ENCODE measurements around the gene SOX8.

The SOX8 gene

GRCh38 chr16:989354-989814, 7.8 kb downstream of the SOX8 start:
- no peak for DNase-seq

GRCh38 chr16:990516-991291, 9.1 kb downstream of the SOX8 start:
- DNase-seq, result no peak

DNA sequence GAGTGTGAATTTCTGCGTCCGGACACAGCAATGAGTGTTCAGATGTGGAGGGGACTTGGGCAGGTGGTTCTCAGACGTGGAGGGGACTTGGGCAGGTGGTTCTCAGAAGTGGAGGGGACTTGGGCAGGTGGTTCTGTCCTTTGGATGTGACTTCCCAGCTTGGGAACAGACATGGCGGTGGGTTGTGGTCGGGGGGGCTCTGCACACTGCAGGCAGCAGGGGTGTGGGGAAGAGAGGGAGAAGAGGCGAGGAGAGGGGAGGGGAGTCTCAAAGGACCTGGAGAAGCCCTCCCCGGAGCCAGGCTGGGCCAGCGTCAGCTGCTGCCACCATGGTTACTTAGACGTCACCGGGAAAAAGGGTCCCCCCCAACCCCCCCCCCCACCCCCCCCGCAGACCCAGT, 9.8 kb downstream of the SOX8 start:
- no peak for DNase-seq

- no peak for DNase-seq
These were observed 10.2 kb downstream of the SOX8 start for GRCh38 chr16:991773-992172.

DNA sequence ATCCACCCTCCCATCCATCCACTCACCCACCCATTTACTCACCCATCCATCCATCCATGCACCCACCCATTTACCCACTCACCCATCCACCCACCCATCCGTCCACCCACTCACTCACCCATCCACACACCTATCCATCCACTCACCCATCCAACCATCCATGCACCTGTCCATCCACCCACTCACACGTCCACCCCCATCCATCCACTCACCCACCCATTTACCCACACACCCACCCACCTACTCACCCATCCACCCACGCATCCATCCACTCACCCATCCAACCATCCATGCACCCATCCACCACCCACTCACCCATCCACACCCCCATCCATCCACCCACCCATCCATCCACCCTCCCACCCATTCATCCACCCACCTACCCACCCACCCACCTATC, 12.2 kb downstream of the SOX8 start:
- no peak for DNase-seq

- no peak for DNase-seq
These were observed 13.5 kb downstream of the SOX8 start for GRCh38 chr16:995087-995486.

DNA sequence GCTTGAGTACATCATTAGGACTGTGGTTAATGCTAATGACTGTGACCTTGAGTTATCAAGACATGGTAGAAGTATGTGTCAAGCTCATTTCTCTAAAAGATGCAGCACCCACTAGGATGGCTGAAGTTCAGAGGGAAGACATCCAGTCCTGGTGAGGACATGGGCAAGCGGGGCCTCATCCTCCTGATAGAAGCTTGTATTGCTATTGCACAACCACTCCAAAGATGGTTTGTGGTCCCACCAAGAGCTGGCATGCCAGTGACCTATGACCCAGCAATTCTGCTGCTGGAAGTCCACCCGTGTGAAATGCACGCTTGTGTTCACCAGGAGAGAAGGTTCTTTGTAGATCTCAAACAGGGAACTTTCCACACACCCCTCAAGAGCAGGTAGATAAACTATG, 14.2 kb downstream of the SOX8 start:
- DNase-seq, result no peak

DNA sequence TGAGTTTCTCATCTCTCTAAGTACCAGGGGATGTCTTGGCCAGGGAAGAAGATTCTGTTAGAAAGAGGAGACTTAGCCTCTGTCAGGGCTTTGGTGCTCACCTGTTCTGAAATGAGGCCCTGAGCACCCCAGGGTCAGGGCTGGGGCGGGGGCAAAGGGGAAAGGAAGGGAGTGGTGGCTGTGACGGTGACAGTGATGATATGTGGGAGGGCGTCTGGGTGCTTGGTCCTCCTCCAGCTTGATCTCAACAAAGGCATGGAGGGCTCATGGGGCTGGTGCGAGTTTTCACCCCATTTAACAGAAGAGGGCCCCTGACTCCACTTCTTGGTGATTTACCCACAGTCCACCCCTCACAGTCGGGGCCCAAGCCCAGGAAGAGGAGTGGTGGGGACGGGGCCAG, 15.1 kb downstream of the SOX8 start:
- DNase-seq, result no peak

- DNase-seq, result no peak
These were observed 16.0 kb downstream of the SOX8 start for GRCh38 chr16:997440-998051.

DNA sequence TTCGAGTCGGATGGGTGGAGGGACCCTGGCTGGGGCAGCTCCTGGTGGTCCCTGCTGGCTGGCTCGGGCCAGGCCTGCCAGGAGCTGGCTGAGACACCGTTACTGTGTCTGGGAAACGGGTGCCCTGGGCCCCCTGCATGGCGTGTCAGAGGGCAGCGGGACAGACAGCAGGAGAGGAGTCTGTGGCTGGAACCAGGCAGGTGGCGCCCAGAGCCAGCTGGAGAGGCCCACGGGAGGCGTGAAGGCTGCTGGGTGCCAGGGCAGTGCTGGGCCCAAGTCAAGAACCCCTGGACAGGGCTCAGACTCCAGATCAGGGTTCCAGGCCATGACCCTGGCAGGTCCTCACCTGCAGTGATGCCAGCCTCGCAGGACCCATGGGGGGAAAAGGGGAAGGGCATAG, 16.6 kb downstream of the SOX8 start:
- DNase-seq, result no peak

- DNase-seq, result no peak
These were observed 17.0 kb downstream of the SOX8 start for GRCh38 chr16:998615-999014.

DNA sequence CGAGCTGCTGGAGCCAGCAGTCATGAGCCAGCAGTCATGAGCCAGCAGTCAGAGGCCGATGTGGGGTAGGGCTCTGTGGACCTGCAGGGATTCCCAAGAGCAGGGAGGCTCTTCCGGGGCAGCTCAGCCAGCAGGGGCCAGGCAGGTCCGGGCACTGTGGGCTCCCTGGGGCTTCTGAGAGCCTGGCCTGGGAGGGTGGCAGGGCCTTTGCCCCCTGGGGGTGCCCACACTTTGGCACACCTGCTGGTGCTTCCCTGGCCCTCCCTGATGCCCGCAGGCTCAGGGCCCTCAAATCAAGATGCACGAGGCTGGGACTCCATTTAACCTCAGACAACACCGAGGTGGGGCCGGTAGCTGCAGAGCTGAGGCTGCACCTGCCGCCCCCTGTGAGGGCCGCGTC, 18.1 kb downstream of the SOX8 start:
- DNase-seq, result no peak

DNA sequence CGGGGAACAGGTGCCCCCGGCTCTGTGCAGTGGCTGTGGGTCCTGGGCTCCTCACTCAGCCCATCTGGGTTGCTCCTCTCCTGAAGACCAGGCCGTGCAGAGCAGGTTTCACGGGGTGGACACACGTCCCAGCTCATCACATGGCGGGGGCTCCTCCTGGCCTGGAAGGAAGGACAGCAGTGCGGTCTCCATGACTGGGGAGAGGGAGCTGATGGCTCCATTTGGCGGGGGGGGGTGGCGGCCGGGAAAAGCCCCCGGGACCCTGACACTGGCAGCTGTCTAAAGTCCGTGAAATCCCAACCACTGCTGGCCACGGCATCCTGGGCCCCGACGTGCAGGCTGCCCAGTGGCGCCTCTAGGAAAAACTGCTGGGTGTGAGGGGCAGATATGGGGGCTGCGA, 19.0 kb downstream of the SOX8 start:
- DNase-seq, result no peak

DNA sequence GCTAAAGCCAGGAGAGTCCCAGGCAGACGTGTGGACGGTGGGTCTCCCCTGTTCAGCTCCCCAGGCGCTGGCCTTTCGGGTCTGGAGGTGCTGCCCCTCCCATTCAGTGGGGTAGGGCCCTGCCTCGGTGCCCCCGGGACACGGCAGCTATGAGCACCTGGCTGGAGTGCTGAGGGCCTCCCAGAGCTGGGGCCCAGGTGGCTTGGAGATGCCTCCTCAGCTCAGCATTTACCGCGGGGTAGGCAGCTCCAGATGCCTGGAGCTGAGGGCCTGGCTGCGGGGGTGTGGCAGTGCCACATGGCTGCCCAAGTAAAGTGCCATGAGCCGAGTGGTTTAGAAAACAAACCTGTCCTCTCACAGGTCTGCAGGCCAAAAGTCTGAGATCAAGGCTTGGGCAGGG, 19.5 kb downstream of the SOX8 start:
- no peak for DNase-seq

- no peak for DNase-seq
These were observed 21.0 kb downstream of the SOX8 start for GRCh38 chr16:1002399-1003166.

DNA sequence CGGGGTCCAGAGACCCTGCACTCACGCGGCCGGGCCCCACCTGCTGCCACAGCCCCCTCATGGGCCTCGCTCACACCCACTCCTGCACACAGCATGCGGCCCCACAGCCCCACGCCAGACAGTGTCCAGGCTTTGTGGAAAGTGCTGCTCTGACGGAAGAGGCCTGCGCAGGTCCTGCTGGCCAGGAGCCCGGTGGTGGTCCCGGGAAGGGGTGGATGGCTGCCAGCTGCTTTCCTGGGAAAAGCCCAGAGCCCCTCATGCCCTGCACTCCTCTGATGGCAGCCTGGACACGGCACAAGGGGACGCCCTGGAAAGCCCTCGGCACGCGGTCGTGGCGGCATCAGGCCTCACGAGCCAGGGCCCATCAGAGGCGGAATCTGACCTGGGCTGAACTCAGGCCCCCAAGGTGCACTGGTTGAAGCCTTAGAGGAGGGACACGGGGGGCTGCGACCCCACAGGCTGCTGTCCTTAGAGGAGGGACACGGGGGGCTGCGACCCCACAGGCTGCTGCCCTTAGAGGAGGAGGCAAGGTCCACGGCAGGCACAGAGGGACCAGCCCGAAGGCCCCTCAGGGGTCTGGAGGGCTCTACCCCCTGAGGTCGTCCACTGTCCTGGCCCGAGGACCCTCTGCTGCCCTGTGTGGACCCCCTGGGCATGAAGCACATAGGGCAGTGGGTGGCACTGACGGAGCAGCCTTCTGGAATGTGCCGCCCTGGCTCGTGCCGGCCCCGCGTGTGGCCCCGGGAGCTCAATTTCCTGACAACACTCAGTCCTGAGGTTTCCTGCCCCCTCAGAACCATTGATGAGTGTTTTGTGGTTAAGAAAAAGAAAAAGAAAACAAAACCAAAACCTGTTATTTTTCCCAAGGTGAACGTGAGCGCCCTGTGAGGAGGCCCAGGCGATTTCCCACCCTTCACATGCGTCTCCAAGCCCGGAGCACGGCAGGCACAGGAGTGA, 22.1 kb downstream of the SOX8 start:
- DNase-seq, result no peak

GRCh38 chr16:1005286-1005685, 23.7 kb downstream of the SOX8 start:
- no peak for DNase-seq

DNA sequence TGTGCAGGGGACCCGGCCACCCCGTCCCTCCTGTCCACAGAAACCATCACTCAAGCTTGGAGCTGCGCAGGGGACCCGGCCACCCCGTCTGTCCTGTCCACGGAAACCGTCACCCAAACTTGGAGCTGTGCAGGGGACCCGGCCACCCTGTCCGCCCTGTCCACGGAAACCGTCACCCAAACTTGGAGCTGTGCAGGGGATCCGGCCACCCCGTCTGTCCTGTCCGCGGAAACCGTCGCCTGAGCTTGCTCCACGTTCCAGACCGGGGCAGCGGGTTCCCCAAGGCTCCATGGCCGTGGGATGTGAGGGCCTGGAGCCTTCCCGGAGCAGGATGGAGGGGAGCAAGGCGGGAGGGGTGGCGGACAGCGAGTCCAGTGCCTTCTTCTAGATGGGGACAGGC, 25.2 kb downstream of the SOX8 start:
- DNase-seq, result no peak

DNA sequence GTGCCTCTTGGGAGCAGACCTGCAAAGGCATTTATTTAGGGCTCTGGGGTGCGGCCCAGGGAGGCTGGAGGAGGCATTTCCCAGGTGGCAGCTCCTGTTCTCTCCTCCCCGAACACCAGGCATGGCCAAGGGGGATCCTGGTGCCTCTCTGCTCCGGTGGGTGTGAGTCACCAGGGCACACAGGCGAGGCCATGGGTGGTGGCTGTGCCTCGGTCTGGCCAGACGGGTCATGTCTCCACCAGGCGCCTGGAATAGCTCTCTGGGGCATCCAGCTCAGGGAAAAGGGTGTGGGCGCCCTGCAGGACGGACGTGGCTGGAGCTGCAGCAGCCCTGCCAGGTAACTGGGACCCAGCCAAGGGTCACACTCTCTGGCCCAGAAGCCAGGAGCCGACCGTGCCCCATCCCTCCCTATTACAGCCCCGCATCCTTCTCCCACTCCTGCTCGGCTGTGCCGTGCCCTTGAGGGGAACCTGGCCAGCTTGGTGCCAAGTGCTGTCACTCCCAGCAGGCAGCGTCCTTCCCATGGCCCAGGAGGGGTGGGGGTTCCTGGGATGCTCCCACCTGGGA, 25.8 kb downstream of the SOX8 start:
- DNase-seq, result no peak

GRCh38 chr16:1008085-1008484, 26.5 kb downstream of the SOX8 start:
- DNase-seq, result no peak

GRCh38 chr16:1009358-1010150, 28.0 kb downstream of the SOX8 start:
- DNase-seq, result no peak

- no peak for DNase-seq
These were observed 28.7 kb downstream of the SOX8 start for GRCh38 chr16:1010251-1010650.
